A549 (cell line): ENCODE results near the gene GP1BA. TPM values are rescaled to one million over a fixed set of nuclear protein-coding genes. Genes with fewer than 3 reads are reported as not detected.
A peak's percentile ranks its signal among the peaks of the same experiment; 100 is the strongest.

Source experiments
- ATAC-seq, 2 experiments: fragments of 200-7000 bp in 1 of 2; fragments of >200 bp in 1 of 2; cut with Nextera tagmentation in 1 of 2; cut with Tn5 transposase in 1 of 2; 3 replicates each; pipeline versions ENCODE4 v1.8.0 to v1.9.1; 2018 to 2020; ENCODE audit warnings: mild to moderate bottlenecking in 1 of 2, moderate library complexity in 1 of 2
- CTCF ChIA-PET: fragments of 300-600 bp; sonication (Branson Sonifier 250); formaldehyde crosslinking; extraction: SDS; loops from one replicate; lab custom pipeline; 2021; ENCODE audit warnings: antibody characterized with exemption, inconsistent platforms; lab: Yijun Ruan, JAX
- POLR2A ChIA-PET: fragments of 350-600 bp; formaldehyde crosslinking; extraction: SDS; loops from one replicate; lab custom pipeline; 2021; ENCODE audit warnings: antibody characterized with exemption, inconsistent platforms; lab: Yijun Ruan, JAX
- DNase-seq, 2 experiments: peaks; one replicate each; pipeline versions ENCODE4 v3.0.0 to v3.0.0-alpha.2; 2011 to 2016; ENCODE audit warnings: low read depth in 1 of 2, low spot score in 1 of 2
- FAIRE-seq: peaks from 2 replicates; lab custom pipeline; 2011; peaks lifted over from hg19 to GRCh38; lab: Jason Lieb, UNC
- H3K27ac ChIP-seq, 2 experiments: fragments of >200 bp; sonication (Bioruptor Twin); formaldehyde crosslinking; 3 replicates each; pipeline ENCODE4 v1.5.1; 2016 to 2017
- H3K4me1 ChIP-seq: fragments of >200 bp; sonication (Bioruptor Twin); formaldehyde crosslinking; 3 replicates; pipeline ENCODE4 v1.6.1; 2016
- H3K4me2 ChIP-seq: fragments of >200 bp; sonication (Bioruptor Twin); formaldehyde crosslinking; 3 replicates; pipeline ENCODE4 v1.6.1; 2016
- H3K4me3 ChIP-seq: fragments of >200 bp; sonication (Bioruptor Twin); formaldehyde crosslinking; 3 replicates; pipeline ENCODE4 v1.5.1; 2016
- H3K9me3 ChIP-seq: fragments of >200 bp; sonication (Bioruptor Twin); formaldehyde crosslinking; 3 replicates; pipeline ENCODE4 v1.6.1; 2016
- ATOH8 ChIP-seq: fragments of 250-450 bp; sonication (Bioruptor Pico); IDR thresholded peaks from 2 replicates; pipeline ENCODE4 v1.5.0; 2020; ENCODE audit warnings: low read depth, mild to moderate bottlenecking, moderate library complexity
- BCL3 ChIP-seq: fragments of >200 bp; sonication (Bioruptor Twin); formaldehyde crosslinking; IDR thresholded peaks from 3 replicates; pipeline ENCODE4 v1.6.1; 2016
- CEBPB ChIP-seq, 2 experiments: fragments of >200 bp in 1 of 2; sonication (Bioruptor Twin) in 1 of 2; formaldehyde crosslinking in 1 of 2; IDR thresholded peaks; 2 replicates each; pipeline ENCODE4 v1.6.1; 2012 to 2016
- CHD4 ChIP-seq: fragments of 200-600 bp; sonication (generic); IDR thresholded peaks from 2 replicates; pipeline ENCODE4 v1.6.1; 2016; ENCODE audit warnings: antibody characterized with exemption, mild to moderate bottlenecking, borderline replicate concordance
- ESRRA ChIP-seq: fragments of 150-350 bp; IDR thresholded peaks from 2 replicates; pipeline ENCODE4 v1.6.1; 2014; ENCODE audit warnings: mild to moderate bottlenecking, low read length, borderline replicate concordance
- FOSL2 ChIP-seq, 2 experiments: fragments of 450-650 bp in 1 of 2; fragments of >200 bp in 1 of 2; sonication (Bioruptor Twin) in 1 of 2; formaldehyde crosslinking; IDR thresholded peaks; 2 replicates each; pipeline versions ENCODE4 v1.5.0 to v1.6.1; 2016 to 2020; ENCODE audit warnings: mild to moderate bottlenecking in 1 of 2, moderate library complexity in 1 of 2
- FOXS1 ChIP-seq: fragments of 250-450 bp; sonication (Bioruptor Pico); IDR thresholded peaks from 2 replicates; pipeline ENCODE4 v1.5.0; 2020; ENCODE audit warnings: mild to moderate bottlenecking, moderate library complexity
- HEYL ChIP-seq: fragments of 250-450 bp; sonication (Bioruptor Pico); IDR thresholded peaks from 2 replicates; pipeline ENCODE4 v1.8.0; 2021; ENCODE audit warnings: mild to moderate bottlenecking, moderate library complexity
- HOXA7 ChIP-seq: fragments of 250-450 bp; sonication (Bioruptor Pico); IDR thresholded peaks from 2 replicates; pipeline ENCODE4 v1.5.0; 2020; ENCODE audit warnings: mild to moderate bottlenecking, moderate library complexity
- HOXB5 ChIP-seq: fragments of 250-450 bp; sonication (Bioruptor Pico); IDR thresholded peaks from 2 replicates; pipeline ENCODE4 v1.5.0; 2020; ENCODE audit warnings: mild to moderate bottlenecking, moderate library complexity
- JUN ChIP-seq, 2 experiments: fragments of >200 bp; sonication (Bioruptor Twin); formaldehyde crosslinking; IDR thresholded peaks; 2 replicates in 1 of 2; 3 replicates in 1 of 2; pipeline ENCODE4 v1.6.1; 2016 to 2017
- JUNB ChIP-seq: fragments of >200 bp; sonication (Bioruptor Twin); formaldehyde crosslinking; IDR thresholded peaks from 2 replicates; pipeline ENCODE4 v1.6.1; 2016
- KDM1A ChIP-seq: fragments of 200-600 bp; sonication (generic); IDR thresholded peaks from 2 replicates; pipeline ENCODE4 v1.6.1; 2016; ENCODE audit warnings: low read depth, mild to moderate bottlenecking
- MAZ ChIP-seq: fragments of 150-350 bp; IDR thresholded peaks from 2 replicates; pipeline ENCODE4 v1.6.1; 2014; ENCODE audit warnings: antibody characterized with exemption, low read depth, low read length, borderline replicate concordance
- NFE2L2 ChIP-seq: fragments of 150-350 bp; conservative IDR thresholded peaks from 2 replicates; pipeline ENCODE4 v1.6.1; 2014; ENCODE audit warnings: low read length
- PHF8 ChIP-seq: fragments of 200-600 bp; sonication (generic); IDR thresholded peaks from 2 replicates; pipeline ENCODE4 v1.6.1; 2016; ENCODE audit warnings: low read depth, mild to moderate bottlenecking, antibody characterized with exemption, moderate library complexity, borderline replicate concordance
- POLR2A ChIP-seq: IDR thresholded peaks from 2 replicates; pipeline ENCODE4 v1.6.1; 2012; ENCODE audit warnings: mild to moderate bottlenecking, low read length
- RAD21 ChIP-seq, 2 experiments: fragments of >200 bp in 1 of 2; sonication (Bioruptor Twin) in 1 of 2; formaldehyde crosslinking in 1 of 2; IDR thresholded peaks in 1 of 2; conservative IDR thresholded peaks in 1 of 2; 2 replicates in 1 of 2; 3 replicates in 1 of 2; pipeline ENCODE4 v1.6.1; 2012 to 2018; ENCODE audit warnings: inconsistent platforms in 1 of 2
- RCOR1 ChIP-seq: fragments of 150-350 bp; IDR thresholded peaks from 2 replicates; pipeline ENCODE4 v1.6.1; 2014; ENCODE audit warnings: antibody characterized with exemption, low read length, low read depth
- RFX5 ChIP-seq: fragments of 450-650 bp; IDR thresholded peaks from 2 replicates; pipeline ENCODE4 v1.7.1; 2014; ENCODE audit warnings: antibody characterized with exemption, mild to moderate bottlenecking, moderate library complexity
- RNF2 ChIP-seq: fragments of 200-600 bp; sonication (generic); IDR thresholded peaks from 2 replicates; pipeline ENCODE4 v1.6.1; 2016; ENCODE audit warnings: low read depth, mild to moderate bottlenecking, antibody characterized with exemption, moderate library complexity, borderline replicate concordance
- SMC3 ChIP-seq: fragments of >200 bp; sonication (Bioruptor Twin); formaldehyde crosslinking; IDR thresholded peaks from 3 replicates; pipeline ENCODE4 v1.6.1; 2018; ENCODE audit warnings: inconsistent platforms
- TFCP2L1 ChIP-seq: fragments of 250-450 bp; sonication (Bioruptor Pico); IDR thresholded peaks from 2 replicates; pipeline ENCODE4 v1.5.0; 2021; ENCODE audit warnings: mild to moderate bottlenecking
- ZFP36 ChIP-seq: fragments of 450-650 bp; IDR thresholded peaks from 2 replicates; pipeline ENCODE4 v1.6.1; 2014; ENCODE audit warnings: borderline replicate concordance; ENCODE audit not compliant: partially characterized antibody
- ZSCAN20 ChIP-seq: fragments of 250-450 bp; sonication (Bioruptor Pico); IDR thresholded peaks from 2 replicates; pipeline ENCODE4 v1.8.0; 2022; ENCODE audit warnings: mild to moderate bottlenecking, moderate library complexity
- WGBS: methylation state at CpG from one replicate; pipeline ENCODE4 v1.1.6; 2017; ENCODE audit errors: missing lambda C conversion rate; 5-methylcytosine and 5-hydroxymethylcytosine counted together
- polyA plus RNA-seq, 4 experiments: library from polyadenylated mRNA; depleted of rRNA in 3 of 4; stranded (reverse); fragments of >200 nt; fragmentation: RNase III in 1 of 4; extraction: RNeasy Plus Mini Kit Qiagen cat#74134 plus additional on column Dnase treatment in 1 of 4; gene quantifications; 2 replicates in 3 of 4; 3 replicates in 1 of 4; pipeline ENCODE4 v1.2.3, GENCODE V29; 2011 to 2017
- TF ChIP-seq, protein P1 (sequence below): IDR thresholded peaks from 2 replicates; pipeline ENCODE4 v1.6.1; 2012
- TF ChIP-seq, protein P2 (sequence below): IDR thresholded peaks from 2 replicates; pipeline ENCODE4 v1.6.1; 2012

Gene GP1BA
- polyA plus RNA-seq, 2 of the 4 experiments (the other 2 are of a cell fraction): not detected

DNA sequence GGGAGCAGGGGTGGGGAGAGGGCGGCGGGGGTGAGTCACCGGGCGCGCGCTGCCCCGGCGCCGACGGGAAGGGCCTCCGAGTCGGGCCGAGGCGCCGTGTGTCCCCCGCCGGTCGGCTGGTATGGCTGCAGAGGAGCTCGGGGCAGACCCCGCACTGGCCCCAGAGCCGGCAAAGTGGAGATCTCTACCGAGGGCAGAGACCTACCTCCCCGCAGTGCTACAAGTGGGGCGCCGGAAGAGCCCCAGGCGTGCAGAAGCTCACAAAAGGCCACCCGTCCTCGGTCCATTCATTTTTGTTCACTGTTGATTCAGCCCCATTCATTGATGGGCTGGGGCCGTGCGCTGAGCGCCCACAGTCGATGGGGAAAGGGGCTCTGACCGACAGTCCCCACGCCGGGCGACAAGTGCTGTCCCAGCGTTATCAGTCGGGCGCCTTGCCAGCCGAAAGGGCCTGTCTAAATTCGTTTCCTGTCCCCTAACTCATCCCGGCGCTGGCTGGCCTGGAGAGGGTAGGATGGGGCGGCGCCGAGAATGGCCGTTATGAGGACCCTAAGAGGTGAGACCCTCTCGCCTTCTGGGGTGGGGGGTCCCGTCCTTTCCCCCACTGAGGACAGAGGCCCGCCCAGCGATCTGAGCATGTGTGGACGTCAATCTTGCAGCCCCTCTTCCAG, 18.1 kb downstream of the GP1BA start:
- Histone ChIP-seq H3K4me3 (peak overlapping the region; percentile 98), H3K9me3 (no peaks in the 10 kb centered on the region), H3K4me1 (peaks cover 41% of the 10 kb centered on the region), H3K27ac (peak overlapping the region; percentile 99), H3K4me2 (peak overlapping the region; percentile 99)
- POLR2A ChIA-PET: interaction anchor here (4.4 to 4.9 kb wide), 2 partner anchors 10 to 16 kb away, joined by 68 to 78 read pairs; partner anchors contain the start of genes RNF167, SLC25A11 and SPAG7
- peak; percentile 36 to 39 for ATAC-seq
- WGBS: 1% methylated on average over 32 of the region's 52 CpGs
- TF ChIP-seq JUNB (peak; percentile 49), ATOH8 (CRISPR knock-in tag) (no peak), RNF2 (no peak; the same call in 1 of the 2 replicates), HOXB5 (CRISPR knock-in tag) (no peak), MAZ (no peak), TFCP2L1 (CRISPR knock-in tag) (0 out of 2 replicates have a peak, but pooled peaks have one; percentile 62), FOXS1 (no peak), RCOR1 (no peak), HOXA7 (CRISPR knock-in tag) (no peak), ESRRA (no peak), KDM1A (no peak), RAD21 (conservative IDR thresholded peaks at IDR 0.05 in 1 of 2, IDR thresholded peaks at IDR 0.05 in 1 of 2) (no peak), HEYL (CRISPR knock-in tag) (no peak), BCL3 (no peak; the same call in 2 of the 3 replicates), CHD4 (no peak), RFX5 (no peak), ZSCAN20 (CRISPR knock-in tag) (no peak), CEBPB (IDR thresholded peaks at IDR 0.05) (no peak), SMC3 (peak; percentile 3; the same call in 1 of the 3 replicates), NFE2L2 (no peak), PHF8 (peak; percentile 12; the same call in 1 of the 2 replicates), ZFP36 (no peak), FOSL2 (IDR thresholded peaks at IDR 0.05) (peak; percentile 69), FOSL2 (CRISPR knock-in tag; IDR thresholded peaks at IDR 0.05) (peak; percentile 64), POLR2A (peak; percentile 31), JUN (IDR thresholded peaks at IDR 0.05) (peak; percentile 64 to 95; a peak in 3 of 5 replicates)
- TF ChIP-seq, protein P1, sequence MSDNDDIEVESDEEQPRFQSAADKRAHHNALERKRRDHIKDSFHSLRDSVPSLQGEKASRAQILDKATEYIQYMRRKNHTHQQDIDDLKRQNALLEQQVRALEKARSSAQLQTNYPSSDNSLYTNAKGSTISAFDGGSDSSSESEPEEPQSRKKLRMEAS: 0 out of 2 replicates have a peak, but pooled peaks have one; percentile 12
- TF ChIP-seq, protein P2, sequence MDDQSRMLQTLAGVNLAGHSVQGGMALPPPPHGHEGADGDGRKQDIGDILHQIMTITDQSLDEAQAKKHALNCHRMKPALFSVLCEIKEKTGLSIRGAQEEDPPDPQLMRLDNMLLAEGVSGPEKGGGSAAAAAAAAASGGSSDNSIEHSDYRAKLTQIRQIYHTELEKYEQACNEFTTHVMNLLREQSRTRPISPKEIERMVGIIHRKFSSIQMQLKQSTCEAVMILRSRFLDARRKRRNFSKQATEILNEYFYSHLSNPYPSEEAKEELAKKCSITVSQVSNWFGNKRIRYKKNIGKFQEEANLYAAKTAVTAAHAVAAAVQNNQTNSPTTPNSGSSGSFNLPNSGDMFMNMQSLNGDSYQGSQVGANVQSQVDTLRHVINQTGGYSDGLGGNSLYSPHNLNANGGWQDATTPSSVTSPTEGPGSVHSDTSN: peak; percentile 58; the same call in 1 of the 2 replicates
- CTCF ChIA-PET: interaction anchor here (1.1 to 7.1 kb wide), 5 partner anchors 15 to 41 kb away, joined by 3 to 63 read pairs (median 7); partner anchors contain the start of gene SPAG7
- peak; percentile 36 to 57 for DNase-seq
- FAIRE-seq: no peak
